ENCODE results near the gene IGBP1. TPM values are rescaled to one million over a fixed set of nuclear protein-coding genes. Genes with fewer than 3 reads are reported as not detected.

IGBP1 gene
- total RNA-seq, 1 experiment from 2014 or later = 38.9 TPM

GRCh38 chrX:70138622-70139021 lies 5.4 kb downstream of the IGBP1 start (continued):
- TF ChIP-seq E2F5 (CRISPR knock-in tag; IDR thresholded peaks at IDR 0.05) (no peak), USF1 (CRISPR knock-in tag; IDR thresholded peaks at IDR 0.05) (no peak), TEAD1 (CRISPR knock-in tag; IDR thresholded peaks at IDR 0.05) (no peak), SOX15 (CRISPR knock-in tag; IDR thresholded peaks at IDR 0.05) (no peak), HMGXB4 (CRISPR knock-in tag; IDR thresholded peaks at IDR 0.05) (no peak), ZNF138 (CRISPR knock-in tag; conservative IDR thresholded peaks at IDR 0.05) (no peak), ZNF423 (CRISPR knock-in tag; IDR thresholded peaks at IDR 0.05) (no peak), USF2 (CRISPR knock-in tag; IDR thresholded peaks at IDR 0.05) (no peak), ZBTB43 (CRISPR knock-in tag; IDR thresholded peaks at IDR 0.05) (no peak), FOXP1 (CRISPR knock-in tag; IDR thresholded peaks at IDR 0.05; ENCODE audit: borderline replicate concordance) (no peak)

GRCh38 chrX:70139736-70140135 lies 6.5 kb downstream of the IGBP1 start:
- H3K27ac Mint-ChIP-seq = no peak overlapping the region
- ChIA-PET CTCF (no interaction called here), POLR2A (no interaction called here)
- H3K27me3 Mint-ChIP-seq (ENCODE audit: low read depth) = no peaks in the 10 kb centered on the region
- peaks cover 4% of the 10 kb centered on the region; the same call in 1 of the 2 replicates for H3K4me1 Mint-ChIP-seq
- H3K4me3 Mint-ChIP-seq = no peak overlapping the region
- no peak for DNase-seq (ENCODE audit: low spot score)
- peaks cover 27% of the 10 kb centered on the region for H3K36me3 Mint-ChIP-seq
- H3K9me3 Mint-ChIP-seq = no peaks in the 10 kb centered on the region
- ATAC-seq = no peak
- no peak for TF ChIP-seq IRF2 (CRISPR knock-in tag; IDR thresholded peaks at IDR 0.05; ENCODE audit: borderline replicate concordance, low read depth)
- no peak for TF ChIP-seq FOXK1 (CRISPR knock-in tag; IDR thresholded peaks at IDR 0.05)
- TF ChIP-seq NFYB (CRISPR knock-in tag; conservative IDR thresholded peaks at IDR 0.05; ENCODE audit: low read depth) = no peak
- no peak for TF ChIP-seq E2F4 (CRISPR knock-in tag; IDR thresholded peaks at IDR 0.05; ENCODE audit: borderline replicate concordance, low read depth)
- TF ChIP-seq CDX4 (CRISPR knock-in tag; IDR thresholded peaks at IDR 0.05; ENCODE audit: borderline replicate concordance) = no peak
- no peak for TF ChIP-seq ZBTB21 (CRISPR knock-in tag; IDR thresholded peaks at IDR 0.05; ENCODE audit: borderline replicate concordance)
- TF ChIP-seq MAX (CRISPR knock-in tag; IDR thresholded peaks at IDR 0.05) = no peak
- TF ChIP-seq TCF7 (CRISPR knock-in tag; IDR thresholded peaks at IDR 0.05; ENCODE audit: low read depth) = no peak
- TF ChIP-seq ZNF263 (CRISPR knock-in tag; IDR thresholded peaks at IDR 0.05; ENCODE audit: low read depth) = no peak
- TF ChIP-seq PRDM15 (CRISPR knock-in tag; IDR thresholded peaks at IDR 0.05) = no peak
- no peak for TF ChIP-seq ZSCAN18 (CRISPR knock-in tag; IDR thresholded peaks at IDR 0.05)
- no peak for TF ChIP-seq PREB (CRISPR knock-in tag; IDR thresholded peaks at IDR 0.05; ENCODE audit: borderline replicate concordance)

Measured in WTC11 (cell line).